B cell (primary cell): ENCODE data around the gene SLCO3A1.

Source experiments
- CTCF ChIP-seq: fragments of 200-600 bp; IDR thresholded peaks from one replicate; pipeline ENCODE4 v1.8.0; 2022; ENCODE audit warnings: antibody characterized with exemption, mild to moderate bottlenecking
- EZH2 ChIP-seq: IDR thresholded peaks from 2 replicates; pipeline ENCODE4 v1.6.1; 2012; ENCODE audit warnings: borderline replicate concordance, low read depth, mild to moderate bottlenecking, moderate library complexity, low read length; ENCODE audit not compliant: insufficient read depth, poor library complexity, severe bottlenecking

- TF ChIP-seq CTCF (no peak), EZH2 (no peak)
Observed at GRCh38 chr15:91853511-91853947, at the start of gene SLCO3A1.
